B cell (primary cell): ENCODE measurements around the gene UBE2M. TPM values are rescaled to one million over a fixed set of nuclear protein-coding genes. Genes with fewer than 3 reads are reported as not detected.

Source experiments
- ATAC-seq: fragments of 200-7000 bp; cut with Tn5 transposase; one replicate; pipeline ENCODE4 v1.10.0; 2021; ENCODE audit warnings: low read depth, mild to moderate bottlenecking, moderate number of reproducible peaks, moderate library complexity
- CTCF ChIA-PET: fragments of 350-600 bp; sonication (Branson Sonifier 250); formaldehyde crosslinking; loops from one replicate; lab custom pipeline; 2021; ENCODE audit warnings: antibody characterized with exemption, inconsistent platforms; lab: Charles Lee
- POLR2A ChIA-PET: fragments of 350-600 bp; sonication (Branson Sonifier 250); formaldehyde crosslinking; loops from one replicate; lab custom pipeline; 2021; ENCODE audit warnings: antibody characterized with exemption; lab: Charles Lee
- DNase-seq: peaks from one replicate; pipeline ENCODE4 v3.0.0; 2013
- H2AFZ ChIP-seq: 2 replicates; pipeline ENCODE4 v1.6.1; 2012; ENCODE audit warnings: mild to moderate bottlenecking, low read depth, low read length; ENCODE audit not compliant: insufficient read depth, poor library complexity, severe bottlenecking
- H3K27ac ChIP-seq, 2 donors: 1 replicate in 1 of 2; 2 replicates in 1 of 2; pipeline ENCODE4 v1.5.1; 2012 to 2013; ENCODE audit warnings: low read length in 2 of 2, mild to moderate bottlenecking in 2 of 2, moderate library complexity in 1 of 2
- H3K27me3 ChIP-seq, 4 experiments: fragments of 200-600 bp in 1 of 4; sonication (generic) in 1 of 4; replicated peaks in 1 of 4; 1 replicate in 2 of 4; 2 replicates in 2 of 4; pipeline versions ENCODE4 v1.6.1 to v1.7.0; 2013 to 2016; ENCODE audit warnings: low read length in 3 of 4, mild to moderate bottlenecking in 2 of 4, mixed read lengths in 1 of 4, moderate library complexity in 1 of 4; ENCODE audit not compliant: insufficient read depth in 4 of 4, control insufficient read depth in 3 of 4; ENCODE audit errors: control extremely low read depth in 1 of 4
- H3K36me3 ChIP-seq, 2 experiments: replicated peaks in 1 of 2; 1 replicate in 1 of 2; 2 replicates in 1 of 2; pipeline versions ENCODE4 v1.6.1 to v1.7.1; 2013; ENCODE audit warnings: low read length in 1 of 2; ENCODE audit not compliant: insufficient read depth in 2 of 2, control insufficient read depth in 1 of 2; ENCODE audit errors: control extremely low read depth in 1 of 2, extremely low read depth in 1 of 2
- H3K4me1 ChIP-seq, 2 donors: fragments of 200-600 bp in 1 of 2; sonication (generic) in 1 of 2; 1 replicate in 1 of 2; 2 replicates in 1 of 2; pipeline versions ENCODE4 v1.5.1 to v1.6.1; 2013 to 2017; ENCODE audit warnings: low read length in 2 of 2; ENCODE audit not compliant: control insufficient read depth in 2 of 2, insufficient read depth in 2 of 2
- H3K4me2 ChIP-seq: replicated peaks from 2 replicates; pipeline ENCODE3; 2012; ENCODE audit warnings: mild to moderate bottlenecking, low read depth, low read length; ENCODE audit not compliant: poor library complexity, severe bottlenecking
- H3K4me3 ChIP-seq, 5 experiments: fragments of 200-600 bp in 1 of 5; sonication (generic) in 1 of 5; 1 replicate in 3 of 5; 2 replicates in 2 of 5; pipeline versions ENCODE4 v1.5.1 to v1.7.0; 2011 to 2016; ENCODE audit warnings: low read length in 4 of 5, mild to moderate bottlenecking in 4 of 5, low read depth in 2 of 5, control low read depth in 1 of 5, moderate library complexity in 1 of 5; ENCODE audit not compliant: insufficient read depth in 1 of 5; ENCODE audit errors: control extremely low read depth in 1 of 5, extremely low read depth in 1 of 5
- H3K79me2 ChIP-seq: fragments of 200-600 bp; sonication (generic); one replicate; pipeline ENCODE4 v1.6.0; 2016; ENCODE audit warnings: low read length; ENCODE audit not compliant: control insufficient read depth, insufficient read depth
- H3K9ac ChIP-seq: fragments of 200-600 bp; sonication (generic); 2 replicates; pipeline ENCODE4 v1.6.1; 2017; ENCODE audit warnings: mild to moderate bottlenecking, low read length, moderate library complexity
- H3K9me3 ChIP-seq, 3 donors: one replicate each; pipeline versions ENCODE4 v1.6.1 to v1.7.1; 2013; ENCODE audit warnings: low read length in 2 of 3; ENCODE audit not compliant: control insufficient read depth in 2 of 3, insufficient read depth in 1 of 3; ENCODE audit errors: control extremely low read depth in 1 of 3
- H4K20me1 ChIP-seq: 2 replicates; pipeline ENCODE4 v1.6.0; 2012; ENCODE audit warnings: mild to moderate bottlenecking, low read length; ENCODE audit not compliant: insufficient read depth, control insufficient read depth, poor library complexity, severe bottlenecking
- H3K27ac Mint-ChIP-seq: one replicate; pipeline ENCODE4 v1.8.0; 2021; ENCODE audit warnings: mixed read lengths
- H3K27me3 Mint-ChIP-seq: one replicate; pipeline ENCODE4 v1.8.0; 2021; ENCODE audit warnings: mixed read lengths
- H3K4me1 Mint-ChIP-seq: one replicate; pipeline ENCODE4 v1.8.0; 2021; ENCODE audit warnings: mixed read lengths
- H3K4me3 Mint-ChIP-seq: one replicate; pipeline ENCODE4 v1.8.0; 2021; ENCODE audit warnings: mixed read lengths
- H3K9me3 Mint-ChIP-seq: one replicate; pipeline ENCODE4 v1.8.0; 2022; ENCODE audit warnings: mixed read lengths; ENCODE audit not compliant: insufficient read depth
- CTCF ChIP-seq: fragments of 200-600 bp; IDR thresholded peaks from one replicate; pipeline ENCODE4 v1.8.0; 2022; ENCODE audit warnings: antibody characterized with exemption, mild to moderate bottlenecking
- EZH2 ChIP-seq: IDR thresholded peaks from 2 replicates; pipeline ENCODE4 v1.6.1; 2012; ENCODE audit warnings: borderline replicate concordance, low read depth, mild to moderate bottlenecking, moderate library complexity, low read length; ENCODE audit not compliant: insufficient read depth, poor library complexity, severe bottlenecking
- WGBS: methylation state at CpG from one replicate; pipeline ENCODE4 v1.1.5; 2013; ENCODE audit warnings: missing lambda C conversion rate; ENCODE audit not compliant: insufficient coverage; 5-methylcytosine and 5-hydroxymethylcytosine counted together
- intact Hi-C: fragments of 100-400 bp; cut with micrococcal nuclease; formaldehyde crosslinking; loops from one replicate; pipeline ENCODE4 v1.10.0; 2022
- polyA plus RNA-seq: library from polyadenylated mRNA; depleted of rRNA; stranded (reverse); fragments of >200 nt; gene quantifications from 2 replicates; pipeline ENCODE4 v1.2.3, GENCODE V29; 2012
- total RNA-seq, 2 donors: library from RNA; stranded (reverse); fragments of 120-200 nt in 1 of 2; gene quantifications; 1 replicate in 1 of 2; 2 replicates in 1 of 2; pipeline versions ENCODE4 v1.2.3 to v1.2.4, GENCODE V29; 2013 to 2022

Gene UBE2M
- total and polyA plus RNA-seq, 2 donors (not counting 1 experiment from before 2014, with no cell fraction given) = 62.5 to 66.1 TPM

GRCh38 chr19:58550362-58551122 is 7.9 kb downstream of the UBE2M start:
- Mint-ChIP-seq H3K27me3 (no peaks in the 10 kb centered on the region), H3K27ac (no peak overlapping the region), H3K9me3 (no peaks in the 10 kb centered on the region), H3K4me3 (no peak overlapping the region), H3K4me1 (peaks cover 43% of the 10 kb centered on the region)
- WGBS = 98% methylated on average over 11 of the region's 13 CpGs
- Histone ChIP-seq H3K4me1 (peaks cover 26 to 36% of the 10 kb centered on the region in 2 donors), H3K27ac (no peak overlapping the region), H3K36me3 (peaks cover 1 to 72% of the 10 kb centered on the region in 2 experiments), H4K20me1 (peaks cover 61% of the 10 kb centered on the region), H3K27me3 (no peaks in the 10 kb centered on the region), H3K79me2 (peaks cover 58% of the 10 kb centered on the region), H3K4me3 (no peak overlapping the region), H2AFZ (no peak overlapping the region), H3K9ac (no peak overlapping the region), H3K9me3 (no peaks in the 10 kb centered on the region), H3K4me2 (no peak overlapping the region)
- CTCF ChIA-PET = no interaction called here
- no peak for ATAC-seq
- POLR2A ChIA-PET = no interaction called here
- no peak for TF ChIP-seq CTCF
- no peak for TF ChIP-seq EZH2
- intact Hi-C loops = no loop called here
- peak; percentile 29 for DNase-seq

- peaks cover 1 to 73% of the 10 kb centered on the region in 2 experiments for H3K36me3 ChIP-seq
- POLR2A ChIA-PET = no interaction called here
- TF ChIP-seq CTCF (no peak), EZH2 (no peak)
- H3K27ac ChIP-seq = no peak overlapping the region
- peaks cover 39% of the 10 kb centered on the region for H3K4me1 Mint-ChIP-seq
- intact Hi-C loops = no loop called here
- WGBS = 100% methylated on average over 5 of the region's 11 CpGs
- H3K4me3 ChIP-seq = no peak overlapping the region
- peaks cover 26 to 38% of the 10 kb centered on the region in 2 donors for H3K4me1 ChIP-seq
- peak; percentile 22 for DNase-seq
- no peaks in the 10 kb centered on the region for H3K27me3 ChIP-seq
- H3K9me3 Mint-ChIP-seq = no peaks in the 10 kb centered on the region
- H3K27ac Mint-ChIP-seq = no peak overlapping the region
- H3K4me2 ChIP-seq = no peak overlapping the region
- peaks cover 61% of the 10 kb centered on the region for H3K79me2 ChIP-seq
- ATAC-seq = no peak
- CTCF ChIA-PET = interaction anchor here (1.1 kb wide), 1 partner anchor 30 kb away, joined by 3 read pairs; no protein-coding TSS in a partner anchor
- no peak overlapping the region for H3K4me3 Mint-ChIP-seq
- peaks cover 69% of the 10 kb centered on the region for H4K20me1 ChIP-seq
- H3K9ac ChIP-seq = no peak overlapping the region
- no peak overlapping the region for H2AFZ ChIP-seq
- no peaks in the 10 kb centered on the region for H3K27me3 Mint-ChIP-seq
- H3K9me3 ChIP-seq = no peaks in the 10 kb centered on the region
Observed at GRCh38 chr19:58549664-58550361, 8.6 kb downstream of the UBE2M start.
